B cell (primary cell): ENCODE data around the gene C10orf62. TPM values are rescaled to one million over a fixed set of nuclear protein-coding genes. Genes with fewer than 3 reads are reported as not detected.

Source experiments
- ATAC-seq: fragments of 200-7000 bp; cut with Tn5 transposase; one replicate; pipeline ENCODE4 v1.10.0; 2021; ENCODE audit warnings: low read depth, mild to moderate bottlenecking, moderate number of reproducible peaks, moderate library complexity
- CTCF ChIA-PET: fragments of 350-600 bp; sonication (Branson Sonifier 250); formaldehyde crosslinking; loops from one replicate; lab custom pipeline; 2021; ENCODE audit warnings: antibody characterized with exemption, inconsistent platforms; lab: Charles Lee
- POLR2A ChIA-PET: fragments of 350-600 bp; sonication (Branson Sonifier 250); formaldehyde crosslinking; loops from one replicate; lab custom pipeline; 2021; ENCODE audit warnings: antibody characterized with exemption; lab: Charles Lee
- DNase-seq: peaks from one replicate; pipeline ENCODE4 v3.0.0; 2013
- H2AFZ ChIP-seq: 2 replicates; pipeline ENCODE4 v1.6.1; 2012; ENCODE audit warnings: mild to moderate bottlenecking, low read depth, low read length; ENCODE audit not compliant: insufficient read depth, poor library complexity, severe bottlenecking
- H3K27ac ChIP-seq, 2 donors: 1 replicate in 1 of 2; 2 replicates in 1 of 2; pipeline ENCODE4 v1.5.1; 2012 to 2013; ENCODE audit warnings: low read length in 2 of 2, mild to moderate bottlenecking in 2 of 2, moderate library complexity in 1 of 2
- H3K27me3 ChIP-seq, 4 experiments: fragments of 200-600 bp in 1 of 4; sonication (generic) in 1 of 4; replicated peaks in 1 of 4; 1 replicate in 2 of 4; 2 replicates in 2 of 4; pipeline versions ENCODE4 v1.6.1 to v1.7.0; 2013 to 2016; ENCODE audit warnings: low read length in 3 of 4, mild to moderate bottlenecking in 2 of 4, mixed read lengths in 1 of 4, moderate library complexity in 1 of 4; ENCODE audit not compliant: insufficient read depth in 4 of 4, control insufficient read depth in 3 of 4; ENCODE audit errors: control extremely low read depth in 1 of 4
- H3K36me3 ChIP-seq, 2 experiments: replicated peaks in 1 of 2; 1 replicate in 1 of 2; 2 replicates in 1 of 2; pipeline versions ENCODE4 v1.6.1 to v1.7.1; 2013; ENCODE audit warnings: low read length in 1 of 2; ENCODE audit not compliant: insufficient read depth in 2 of 2, control insufficient read depth in 1 of 2; ENCODE audit errors: control extremely low read depth in 1 of 2, extremely low read depth in 1 of 2
- H3K4me1 ChIP-seq, 2 donors: fragments of 200-600 bp in 1 of 2; sonication (generic) in 1 of 2; 1 replicate in 1 of 2; 2 replicates in 1 of 2; pipeline versions ENCODE4 v1.5.1 to v1.6.1; 2013 to 2017; ENCODE audit warnings: low read length in 2 of 2; ENCODE audit not compliant: control insufficient read depth in 2 of 2, insufficient read depth in 2 of 2
- H3K4me2 ChIP-seq: replicated peaks from 2 replicates; pipeline ENCODE3; 2012; ENCODE audit warnings: mild to moderate bottlenecking, low read depth, low read length; ENCODE audit not compliant: poor library complexity, severe bottlenecking
- H3K4me3 ChIP-seq, 5 experiments: fragments of 200-600 bp in 1 of 5; sonication (generic) in 1 of 5; 1 replicate in 3 of 5; 2 replicates in 2 of 5; pipeline versions ENCODE4 v1.5.1 to v1.7.0; 2011 to 2016; ENCODE audit warnings: low read length in 4 of 5, mild to moderate bottlenecking in 4 of 5, low read depth in 2 of 5, control low read depth in 1 of 5, moderate library complexity in 1 of 5; ENCODE audit not compliant: insufficient read depth in 1 of 5; ENCODE audit errors: control extremely low read depth in 1 of 5, extremely low read depth in 1 of 5
- H3K79me2 ChIP-seq: fragments of 200-600 bp; sonication (generic); one replicate; pipeline ENCODE4 v1.6.0; 2016; ENCODE audit warnings: low read length; ENCODE audit not compliant: control insufficient read depth, insufficient read depth
- H3K9ac ChIP-seq: fragments of 200-600 bp; sonication (generic); 2 replicates; pipeline ENCODE4 v1.6.1; 2017; ENCODE audit warnings: mild to moderate bottlenecking, low read length, moderate library complexity
- H3K9me3 ChIP-seq, 3 donors: one replicate each; pipeline versions ENCODE4 v1.6.1 to v1.7.1; 2013; ENCODE audit warnings: low read length in 2 of 3; ENCODE audit not compliant: control insufficient read depth in 2 of 3, insufficient read depth in 1 of 3; ENCODE audit errors: control extremely low read depth in 1 of 3
- H4K20me1 ChIP-seq: 2 replicates; pipeline ENCODE4 v1.6.0; 2012; ENCODE audit warnings: mild to moderate bottlenecking, low read length; ENCODE audit not compliant: insufficient read depth, control insufficient read depth, poor library complexity, severe bottlenecking
- H3K27ac Mint-ChIP-seq: one replicate; pipeline ENCODE4 v1.8.0; 2021; ENCODE audit warnings: mixed read lengths
- H3K27me3 Mint-ChIP-seq: one replicate; pipeline ENCODE4 v1.8.0; 2021; ENCODE audit warnings: mixed read lengths
- H3K4me1 Mint-ChIP-seq: one replicate; pipeline ENCODE4 v1.8.0; 2021; ENCODE audit warnings: mixed read lengths
- H3K4me3 Mint-ChIP-seq: one replicate; pipeline ENCODE4 v1.8.0; 2021; ENCODE audit warnings: mixed read lengths
- H3K9me3 Mint-ChIP-seq: one replicate; pipeline ENCODE4 v1.8.0; 2022; ENCODE audit warnings: mixed read lengths; ENCODE audit not compliant: insufficient read depth
- EZH2 ChIP-seq: IDR thresholded peaks from 2 replicates; pipeline ENCODE4 v1.6.1; 2012; ENCODE audit warnings: borderline replicate concordance, low read depth, mild to moderate bottlenecking, moderate library complexity, low read length; ENCODE audit not compliant: insufficient read depth, poor library complexity, severe bottlenecking
- WGBS: methylation state at CpG from one replicate; pipeline ENCODE4 v1.1.5; 2013; ENCODE audit warnings: missing lambda C conversion rate; ENCODE audit not compliant: insufficient coverage; 5-methylcytosine and 5-hydroxymethylcytosine counted together
- intact Hi-C: fragments of 100-400 bp; cut with micrococcal nuclease; formaldehyde crosslinking; loops from one replicate; pipeline ENCODE4 v1.10.0; 2022
- polyA plus RNA-seq: library from polyadenylated mRNA; depleted of rRNA; stranded (reverse); fragments of >200 nt; gene quantifications from 2 replicates; pipeline ENCODE4 v1.2.3, GENCODE V29; 2012
- total RNA-seq, 2 donors: library from RNA; stranded (reverse); fragments of 120-200 nt in 1 of 2; gene quantifications; 1 replicate in 1 of 2; 2 replicates in 1 of 2; pipeline versions ENCODE4 v1.2.3 to v1.2.4, GENCODE V29; 2013 to 2022
- TF ChIP-seq, protein P1 (sequence below): fragments of 200-600 bp; IDR thresholded peaks from one replicate; pipeline ENCODE4 v1.8.0; 2022; ENCODE audit warnings: antibody characterized with exemption, mild to moderate bottlenecking

Gene C10orf62
- total and polyA plus RNA-seq, 2 donors (not counting 1 experiment from before 2014, with no cell fraction given) = not detected

GRCh38 chr10:97607095-97607636, 17.6 kb downstream of the C10orf62 start:
- Histone ChIP-seq H3K27ac (no peak overlapping the region), H3K36me3 (no peaks in the 10 kb centered on the region), H2AFZ (no peak overlapping the region), H3K4me1 (no peaks in the 10 kb centered on the region), H3K9me3 (no peaks in the 10 kb centered on the region), H3K9ac (no peak overlapping the region), H3K27me3 (peaks cover 0 to 7% (median 0%) of the 10 kb centered on the region in 4 experiments), H4K20me1 (no peaks in the 10 kb centered on the region), H3K4me3 (no peak overlapping the region), H3K79me2 (no peaks in the 10 kb centered on the region), H3K4me2 (no peak overlapping the region)
- Mint-ChIP-seq H3K27ac (no peak overlapping the region), H3K9me3 (no peaks in the 10 kb centered on the region), H3K27me3 (peaks cover 7% of the 10 kb centered on the region), H3K4me3 (no peak overlapping the region), H3K4me1 (no peaks in the 10 kb centered on the region)
- POLR2A ChIA-PET = no interaction called here
- CTCF ChIA-PET = no interaction called here
- no peak for TF ChIP-seq EZH2
- TF ChIP-seq, protein P1, sequence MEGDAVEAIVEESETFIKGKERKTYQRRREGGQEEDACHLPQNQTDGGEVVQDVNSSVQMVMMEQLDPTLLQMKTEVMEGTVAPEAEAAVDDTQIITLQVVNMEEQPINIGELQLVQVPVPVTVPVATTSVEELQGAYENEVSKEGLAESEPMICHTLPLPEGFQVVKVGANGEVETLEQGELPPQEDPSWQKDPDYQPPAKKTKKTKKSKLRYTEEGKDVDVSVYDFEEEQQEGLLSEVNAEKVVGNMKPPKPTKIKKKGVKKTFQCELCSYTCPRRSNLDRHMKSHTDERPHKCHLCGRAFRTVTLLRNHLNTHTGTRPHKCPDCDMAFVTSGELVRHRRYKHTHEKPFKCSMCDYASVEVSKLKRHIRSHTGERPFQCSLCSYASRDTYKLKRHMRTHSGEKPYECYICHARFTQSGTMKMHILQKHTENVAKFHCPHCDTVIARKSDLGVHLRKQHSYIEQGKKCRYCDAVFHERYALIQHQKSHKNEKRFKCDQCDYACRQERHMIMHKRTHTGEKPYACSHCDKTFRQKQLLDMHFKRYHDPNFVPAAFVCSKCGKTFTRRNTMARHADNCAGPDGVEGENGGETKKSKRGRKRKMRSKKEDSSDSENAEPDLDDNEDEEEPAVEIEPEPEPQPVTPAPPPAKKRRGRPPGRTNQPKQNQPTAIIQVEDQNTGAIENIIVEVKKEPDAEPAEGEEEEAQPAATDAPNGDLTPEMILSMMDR = no peak
- intact Hi-C loops = no loop called here
- DNase-seq (no peak), ATAC-seq (no peak)
- WGBS = 97% methylated on average over 4 of the region's 5 CpGs

GRCh38 chr10:97608991-97609561, 19.6 kb downstream of the C10orf62 start:
- H3K4me2 ChIP-seq = no peak overlapping the region
- no peaks in the 10 kb centered on the region for H3K4me1 ChIP-seq
- H3K27ac ChIP-seq = no peak overlapping the region
- H3K36me3 ChIP-seq = no peaks in the 10 kb centered on the region
- ATAC-seq = no peak
- intact Hi-C loops = no loop called here
- DNase-seq = no peak
- H3K9ac ChIP-seq = no peak overlapping the region
- CTCF ChIA-PET = no interaction called here
- no peak for TF ChIP-seq EZH2
- TF ChIP-seq, protein P1 = no peak
- H3K4me3 Mint-ChIP-seq = no peak overlapping the region
- no peak overlapping the region for H3K4me3 ChIP-seq
- no peaks in the 10 kb centered on the region for H4K20me1 ChIP-seq
- POLR2A ChIA-PET = no interaction called here
- 82% methylated on average over 12 of the region's 13 CpGs for WGBS
- H3K9me3 Mint-ChIP-seq = no peaks in the 10 kb centered on the region
- H3K27ac Mint-ChIP-seq = no peak overlapping the region
- H3K27me3 ChIP-seq = peaks cover 0 to 7% (median 0%) of the 10 kb centered on the region in 4 experiments
- no peaks in the 10 kb centered on the region for H3K79me2 ChIP-seq
- peaks cover 7% of the 10 kb centered on the region for H3K27me3 Mint-ChIP-seq
- H2AFZ ChIP-seq = no peak overlapping the region
- H3K4me1 Mint-ChIP-seq = no peaks in the 10 kb centered on the region
- no peaks in the 10 kb centered on the region for H3K9me3 ChIP-seq
